ENCODE measurements around the gene PALLD.

- TF ChIP-seq CTCF (IDR thresholded peaks at IDR 0.05) = no peak
- no peak for TF ChIP-seq POLR2A (IDR thresholded peaks at IDR 0.05)
Observed at GRCh38 chr4:168619266-168619631, 122.4 kb downstream of the PALLD start.

Measured in right lobe of liver (tissue), 4 donors.